Activated CD4-positive, alpha-beta memory T cell treated with anti-CD3 and anti-CD28 coated beads, Interleukin-2, amount 10 ng/mL, durations not matched to agents 7 days and 5 days (primary cell): ENCODE measurements around the gene ACE. TPM values are rescaled to one million over a fixed set of nuclear protein-coding genes. Genes with fewer than 3 reads are reported as not detected.

ENCODE experiments used
- CTCF ChIA-PET: fragments of 350-600 bp; sonication (Branson Sonifier 250); formaldehyde crosslinking; loops from one replicate; lab custom pipeline; 2021; ENCODE audit warnings: antibody characterized with exemption, inconsistent platforms; lab: Charles Lee
- POLR2A ChIA-PET: fragments of 350-600 bp; sonication (Branson Sonifier 250); formaldehyde crosslinking; loops from one replicate; lab custom pipeline; 2021; ENCODE audit warnings: antibody characterized with exemption; lab: Charles Lee
- DNase-seq: peaks from one replicate; pipeline ENCODE4 v3.0.0-alpha.2; 2020
- H3K27ac Mint-ChIP-seq: one replicate; pipeline ENCODE4 v1.8.0; 2021; ENCODE audit warnings: mild to moderate bottlenecking, mixed read lengths
- H3K27me3 Mint-ChIP-seq: one replicate; pipeline ENCODE4 v1.8.0; 2021; ENCODE audit warnings: mixed read lengths
- H3K36me3 Mint-ChIP-seq: one replicate; pipeline ENCODE4 v1.8.0; 2021; ENCODE audit warnings: low read depth, mixed read lengths
- H3K4me1 Mint-ChIP-seq: one replicate; pipeline ENCODE4 v1.8.0; 2021; ENCODE audit warnings: mixed read lengths
- H3K4me3 Mint-ChIP-seq: one replicate; pipeline ENCODE4 v1.8.0; 2021; ENCODE audit warnings: mild to moderate bottlenecking, mixed read lengths
- H3K9me3 Mint-ChIP-seq: one replicate; pipeline ENCODE4 v1.8.0; 2021; ENCODE audit warnings: mixed read lengths
- total RNA-seq, 2 experiments: library from RNA; stranded (reverse); gene quantifications; one replicate each; pipeline ENCODE4 v1.2.3, GENCODE V29; 2021

ACE gene
- total RNA-seq, 2 experiments from 2014 or later = 10.6 to 12.2 TPM

- Mint-ChIP-seq H3K4me1 (peaks cover 4% of the 10 kb centered on the region), H3K36me3 (no peaks in the 10 kb centered on the region), H3K9me3 (no peaks in the 10 kb centered on the region), H3K27ac (no peak overlapping the region), H3K27me3 (peaks cover 27% of the 10 kb centered on the region), H3K4me3 (no peak overlapping the region)
- CTCF ChIA-PET = interaction anchor here (1.2 kb wide), 1 partner anchor 9 kb away, joined by 3 read pairs; no protein-coding TSS in a partner anchor
- POLR2A ChIA-PET = interaction anchor here (0.7 kb wide), 1 partner anchor 9 kb away, joined by 3 read pairs; the partner anchor contains the start of gene DCAF7
- DNase-seq = no peak
Observed at GRCh38 chr17:63542218-63542545, 65.3 kb downstream of the ACE start.

GRCh38 chr17:63542942-63543821 is 66.3 kb downstream of the ACE start:
- ChIA-PET POLR2A (interaction anchor here (0.7 to 1.0 kb wide), 2 partner anchors 8 to 58 kb away, joined by 3 read pairs; partner anchors contain the start of gene DCAF7), CTCF (no interaction called here)
- Mint-ChIP-seq H3K27ac (no peak overlapping the region), H3K4me3 (no peak overlapping the region), H3K9me3 (no peaks in the 10 kb centered on the region), H3K27me3 (peaks cover 20% of the 10 kb centered on the region), H3K4me1 (peaks cover 4% of the 10 kb centered on the region), H3K36me3 (no peaks in the 10 kb centered on the region)
- no peak for DNase-seq

GRCh38 chr17:63543822-63544420 is 67.1 kb downstream of the ACE start:
- POLR2A ChIA-PET = interaction anchor here (1.0 kb wide), 1 partner anchor 58 kb away, joined by 3 read pairs; no protein-coding TSS in a partner anchor
- H3K27ac Mint-ChIP-seq = no peak overlapping the region

GRCh38 chr17:63544467-63545301 is 67.8 kb downstream of the ACE start:
- H3K36me3 Mint-ChIP-seq = no peaks in the 10 kb centered on the region
- DNase-seq = no peak
- no peaks in the 10 kb centered on the region for H3K9me3 Mint-ChIP-seq
- POLR2A ChIA-PET = interaction anchor here (0.9 to 1.0 kb wide), 2 partner anchors 55 to 57 kb away, joined by 3 read pairs; no protein-coding TSS in a partner anchor
- CTCF ChIA-PET = interaction anchor here (1.3 kb wide), 1 partner anchor 68 kb away, joined by 4 read pairs; no protein-coding TSS in a partner anchor
- peaks cover 5% of the 10 kb centered on the region for H3K27me3 Mint-ChIP-seq
- no peak overlapping the region for H3K27ac Mint-ChIP-seq
- H3K4me1 Mint-ChIP-seq = peaks cover 5% of the 10 kb centered on the region
- no peak overlapping the region for H3K4me3 Mint-ChIP-seq

More at GRCh38 chr17:63543822-63544420, 67.1 kb downstream of the ACE start:
- CTCF ChIA-PET = interaction anchor here (1.3 kb wide), 1 partner anchor 69 kb away, joined by 4 read pairs; no protein-coding TSS in a partner anchor
- Mint-ChIP-seq H3K9me3 (no peaks in the 10 kb centered on the region), H3K4me3 (no peak overlapping the region), H3K4me1 (peaks cover 3% of the 10 kb centered on the region), H3K27me3 (peaks cover 13% of the 10 kb centered on the region), H3K36me3 (no peaks in the 10 kb centered on the region)
- DNase-seq = no peak

GRCh38 chr17:63546308-63547082 is 69.6 kb downstream of the ACE start:
- Mint-ChIP-seq H3K36me3 (no peaks in the 10 kb centered on the region), H3K27ac (no peak overlapping the region), H3K4me3 (no peak overlapping the region), H3K9me3 (no peaks in the 10 kb centered on the region), H3K4me1 (peaks cover 5% of the 10 kb centered on the region), H3K27me3 (no peaks in the 10 kb centered on the region)
- CTCF ChIA-PET = interaction anchor here (0.7 kb wide), 1 partner anchor 62 kb away, joined by 4 read pairs; no protein-coding TSS in a partner anchor
- DNase-seq = no peak
- POLR2A ChIA-PET = no interaction called here

GRCh38 chr17:63547083-63547523 is 70.2 kb downstream of the ACE start:
- ChIA-PET POLR2A (no interaction called here), CTCF (no interaction called here)
- H3K27me3 Mint-ChIP-seq = no peaks in the 10 kb centered on the region
- H3K4me3 Mint-ChIP-seq = no peak overlapping the region
- H3K36me3 Mint-ChIP-seq = peaks cover 4% of the 10 kb centered on the region
- H3K9me3 Mint-ChIP-seq = no peaks in the 10 kb centered on the region
- peaks cover 8% of the 10 kb centered on the region for H3K4me1 Mint-ChIP-seq
- DNase-seq = no peak
- no peak overlapping the region for H3K27ac Mint-ChIP-seq

Other genes starting within 250 kb of the ACE start
- 10 to 100 TPM; 28.9 to 30.3 TPM for gene CYB561, start 30.8 kb upstream of the ACE start, total RNA-seq
- not detected for gene KCNH6, start 46.3 kb downstream of the ACE start, total RNA-seq
- 100 to 1,000 TPM; 138 to 139 TPM for gene DCAF7, start 73.4 kb downstream of the ACE start, total RNA-seq
- gene TACO1, start 123.8 kb downstream of the ACE start, total RNA-seq = 10 to 100 TPM; 26.7 to 27.9 TPM
- gene MAP3K3, start 145.4 kb downstream of the ACE start, total RNA-seq = 10 to 100 TPM; 46.5 to 47.8 TPM
- 100 to 1,000 TPM; 394 to 401 TPM for gene LIMD2, start 223.1 kb downstream of the ACE start, total RNA-seq